Measurements from ENCODE around the gene GPC6.

Gene GPC6

GRCh38 chr13:93996481-93996880 is 769.9 kb downstream of the GPC6 start:
- Mint-ChIP-seq H3K4me3 (no peak overlapping the region), H3K36me3 (no peaks in the 10 kb centered on the region), H3K27ac (no peak overlapping the region), H3K9me3 (no peaks in the 10 kb centered on the region), H3K4me1 (no peaks in the 10 kb centered on the region)
- no peak for DNase-seq (ENCODE audit: low spot score in 2 of 2)
- ATAC-seq = no peak

DNA sequence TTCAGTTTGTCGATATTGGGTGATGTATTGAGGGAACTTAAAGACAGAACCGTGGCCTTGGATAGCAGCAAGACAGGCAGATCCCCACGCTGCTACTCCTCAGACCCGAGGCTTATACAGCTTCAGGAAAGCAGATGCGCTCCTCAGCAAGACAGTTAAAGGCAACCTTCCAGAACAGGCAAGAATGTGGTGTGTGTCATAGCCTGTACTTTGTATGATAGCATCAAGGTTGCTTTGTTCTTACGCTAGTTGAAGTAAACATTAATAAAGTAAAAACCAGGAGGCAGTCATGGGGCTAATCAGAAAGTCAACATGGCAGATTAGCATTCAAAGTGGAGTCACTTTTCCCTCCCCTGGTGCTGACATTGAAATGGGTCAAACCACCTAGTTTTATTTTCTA is 779.7 kb downstream of the GPC6 start:
- DNase-seq (ENCODE audit: low spot score in 2 of 2) (no peak), ATAC-seq (no peak)
- Mint-ChIP-seq H3K36me3 (no peaks in the 10 kb centered on the region), H3K9me3 (no peaks in the 10 kb centered on the region), H3K4me3 (no peak overlapping the region), H3K27ac (no peak overlapping the region), H3K4me1 (no peaks in the 10 kb centered on the region)

- ATAC-seq (no peak), DNase-seq (ENCODE audit: low spot score in 2 of 2) (no peak)
- Mint-ChIP-seq H3K36me3 (no peaks in the 10 kb centered on the region), H3K9me3 (no peaks in the 10 kb centered on the region), H3K4me1 (no peaks in the 10 kb centered on the region), H3K4me3 (no peak overlapping the region), H3K27ac (no peak overlapping the region)
Observed at GRCh38 chr13:94007072-94007471, 780.5 kb downstream of the GPC6 start.

- Mint-ChIP-seq H3K4me1 (no peaks in the 10 kb centered on the region), H3K27ac (no peak overlapping the region), H3K9me3 (no peaks in the 10 kb centered on the region), H3K36me3 (no peaks in the 10 kb centered on the region), H3K4me3 (no peak overlapping the region)
- DNase-seq (ENCODE audit: low spot score in 2 of 2) (no peak), ATAC-seq (no peak)
Observed at GRCh38 chr13:94009701-94010100, 783.1 kb downstream of the GPC6 start.

DNA sequence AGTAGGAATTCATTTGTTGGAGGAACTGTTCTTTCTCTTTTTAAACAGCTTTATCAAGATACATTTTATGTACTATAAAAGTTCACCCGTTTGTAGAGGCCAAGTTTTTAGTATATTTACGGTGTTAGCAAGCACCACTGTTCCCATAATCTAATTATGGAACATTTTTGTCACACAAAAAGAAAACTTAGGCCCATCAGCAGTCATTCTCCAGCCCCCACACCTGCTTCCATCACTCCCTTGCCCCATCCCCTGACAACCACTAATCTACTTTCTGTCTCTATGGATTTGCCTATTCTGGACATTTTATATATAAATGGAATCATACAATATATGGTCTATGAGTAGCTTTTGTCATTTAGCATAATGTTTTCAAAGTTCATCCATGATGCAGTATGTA is 787.9 kb downstream of the GPC6 start:
- H3K4me3 Mint-ChIP-seq = no peak overlapping the region
- DNase-seq (ENCODE audit: low spot score in 2 of 2) (no peak), ATAC-seq (no peak)
- H3K9me3 Mint-ChIP-seq = no peaks in the 10 kb centered on the region
- no peaks in the 10 kb centered on the region for H3K4me1 Mint-ChIP-seq
- no peak overlapping the region for H3K27ac Mint-ChIP-seq
- no peaks in the 10 kb centered on the region for H3K36me3 Mint-ChIP-seq

- peaks cover 2% of the 10 kb centered on the region for H3K9me3 Mint-ChIP-seq
- ATAC-seq = no peak
- DNase-seq (ENCODE audit: low spot score in 2 of 2) = no peak
- H3K4me1 Mint-ChIP-seq = no peaks in the 10 kb centered on the region
- H3K36me3 Mint-ChIP-seq = no peaks in the 10 kb centered on the region
- no peak overlapping the region for H3K4me3 Mint-ChIP-seq
- no peak overlapping the region for H3K27ac Mint-ChIP-seq
Observed at GRCh38 chr13:94020426-94020825, 793.8 kb downstream of the GPC6 start.

GRCh38 chr13:94020833-94021232 is 794.2 kb downstream of the GPC6 start:
- no peak overlapping the region for H3K27ac Mint-ChIP-seq
- no peaks in the 10 kb centered on the region for H3K36me3 Mint-ChIP-seq
- H3K4me3 Mint-ChIP-seq = no peak overlapping the region
- no peaks in the 10 kb centered on the region for H3K4me1 Mint-ChIP-seq
- peaks cover 2% of the 10 kb centered on the region for H3K9me3 Mint-ChIP-seq
- DNase-seq (ENCODE audit: low spot score in 2 of 2) (no peak), ATAC-seq (peak; percentile 45)

GRCh38 chr13:94028234-94028633 is 801.6 kb downstream of the GPC6 start:
- DNase-seq (ENCODE audit: low spot score in 2 of 2) = no peak
- H3K36me3 Mint-ChIP-seq = no peaks in the 10 kb centered on the region
- H3K27ac Mint-ChIP-seq = no peak overlapping the region
- no peak overlapping the region for H3K4me3 Mint-ChIP-seq
- no peaks in the 10 kb centered on the region for H3K9me3 Mint-ChIP-seq
- no peaks in the 10 kb centered on the region for H3K4me1 Mint-ChIP-seq
- no peak for ATAC-seq

DNA sequence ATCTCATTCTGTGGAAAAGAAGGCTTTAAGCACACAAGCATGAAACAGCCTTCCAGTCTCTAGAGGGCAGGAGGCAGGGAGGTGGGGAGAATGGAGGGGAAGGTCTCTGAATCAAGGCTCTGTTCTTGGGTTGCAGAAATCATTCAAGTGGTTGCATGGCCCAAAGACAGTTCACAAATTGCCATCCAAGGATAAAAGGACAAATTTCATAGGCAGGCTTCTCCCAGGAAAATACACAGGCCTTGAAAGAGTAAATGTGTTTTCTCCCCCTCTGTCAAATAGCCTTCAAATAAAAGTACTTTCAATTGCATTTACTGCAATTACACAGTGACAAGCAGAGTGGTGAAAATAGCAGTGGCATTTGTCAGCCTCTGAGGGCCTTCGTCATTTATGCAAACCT is 802.0 kb downstream of the GPC6 start:
- no peak for DNase-seq (ENCODE audit: low spot score in 2 of 2)
- Mint-ChIP-seq H3K9me3 (no peaks in the 10 kb centered on the region), H3K27ac (no peak overlapping the region), H3K4me3 (no peak overlapping the region), H3K36me3 (no peaks in the 10 kb centered on the region), H3K4me1 (no peaks in the 10 kb centered on the region)
- ATAC-seq = no peak

DNA sequence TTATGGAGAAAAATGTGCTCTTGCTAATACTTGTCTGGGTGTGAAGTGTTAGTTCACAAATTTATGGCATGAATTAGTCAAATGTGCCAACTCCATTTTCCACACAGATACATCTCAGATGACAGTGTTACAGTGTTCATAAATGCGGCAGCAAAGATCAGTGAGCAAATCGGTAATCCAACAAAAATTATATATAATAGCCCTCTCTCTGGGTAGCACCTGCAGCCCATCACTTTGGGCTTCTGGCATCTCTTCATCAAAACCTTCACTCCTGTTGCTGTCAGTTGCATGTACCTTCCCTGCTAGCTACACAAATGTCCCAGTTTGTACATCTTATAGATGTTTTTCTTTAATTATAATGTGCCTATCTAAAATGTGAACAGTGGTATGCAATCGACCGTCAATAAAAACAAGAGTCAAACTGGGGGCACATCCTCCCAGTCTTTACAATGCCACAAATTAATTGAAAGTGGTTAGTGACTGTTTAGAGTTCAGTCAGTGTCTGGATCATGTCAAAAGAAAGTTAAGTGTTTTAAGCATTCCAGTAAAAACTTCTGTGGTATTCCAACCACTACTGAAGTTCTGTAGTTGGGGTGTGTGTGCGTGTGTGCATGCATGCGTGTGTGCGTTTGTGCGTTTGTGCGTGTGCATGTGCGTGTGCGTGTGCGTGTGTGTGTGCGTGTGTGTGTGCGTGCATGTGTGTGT is 804.0 kb downstream of the GPC6 start:
- Mint-ChIP-seq H3K4me1 (no peaks in the 10 kb centered on the region), H3K27ac (no peak overlapping the region), H3K36me3 (no peaks in the 10 kb centered on the region), H3K9me3 (no peaks in the 10 kb centered on the region), H3K4me3 (no peak overlapping the region)
- DNase-seq (ENCODE audit: low spot score in 2 of 2) = no peak
- ATAC-seq = no peak

- DNase-seq (ENCODE audit: low spot score in 2 of 2) = no peak
- H3K9me3 Mint-ChIP-seq = no peaks in the 10 kb centered on the region
- H3K27ac Mint-ChIP-seq = no peak overlapping the region
- H3K4me3 Mint-ChIP-seq = no peak overlapping the region
- no peaks in the 10 kb centered on the region for H3K4me1 Mint-ChIP-seq
- ATAC-seq = no peak
- no peaks in the 10 kb centered on the region for H3K36me3 Mint-ChIP-seq
Observed at GRCh38 chr13:94031609-94032008, 805.0 kb downstream of the GPC6 start.

GRCh38 chr13:94033098-94033497 is 806.5 kb downstream of the GPC6 start:
- Mint-ChIP-seq H3K4me3 (no peak overlapping the region), H3K4me1 (no peaks in the 10 kb centered on the region), H3K36me3 (no peaks in the 10 kb centered on the region), H3K27ac (no peak overlapping the region), H3K9me3 (no peaks in the 10 kb centered on the region)
- DNase-seq (ENCODE audit: low spot score in 2 of 2) = no peak
- ATAC-seq = no peak

- Mint-ChIP-seq H3K4me3 (no peak overlapping the region), H3K27ac (no peak overlapping the region), H3K36me3 (no peaks in the 10 kb centered on the region), H3K9me3 (no peaks in the 10 kb centered on the region), H3K4me1 (no peaks in the 10 kb centered on the region)
- ATAC-seq = no peak
- DNase-seq (ENCODE audit: low spot score in 2 of 2) = no peak
Observed at GRCh38 chr13:94033830-94034642, 807.4 kb downstream of the GPC6 start.

- Mint-ChIP-seq H3K4me3 (no peak overlapping the region), H3K27ac (no peak overlapping the region), H3K4me1 (no peaks in the 10 kb centered on the region), H3K9me3 (no peaks in the 10 kb centered on the region), H3K36me3 (no peaks in the 10 kb centered on the region)
- DNase-seq (ENCODE audit: low spot score in 2 of 2) (no peak), ATAC-seq (no peak)
Observed at GRCh38 chr13:94050039-94050438, 823.4 kb downstream of the GPC6 start.

DNA sequence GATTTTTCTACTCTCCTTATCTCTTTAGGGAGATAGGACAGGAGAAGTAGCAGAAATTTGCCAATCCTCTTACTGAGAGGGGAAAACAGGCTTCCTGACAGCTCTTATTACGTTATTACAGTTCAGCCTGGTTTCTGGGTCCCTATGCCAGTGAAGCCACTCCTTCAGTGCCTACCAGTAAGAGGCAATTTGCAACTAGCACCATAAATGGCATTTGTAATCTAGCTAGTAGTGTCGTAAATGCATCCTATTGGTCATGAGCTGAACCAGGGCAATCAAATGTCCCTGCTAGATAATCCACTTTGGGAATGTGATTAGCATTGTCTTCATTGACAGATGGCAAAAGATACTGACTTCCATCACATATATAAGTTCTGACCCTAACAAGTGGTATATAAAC is 824.1 kb downstream of the GPC6 start:
- no peak overlapping the region for H3K27ac Mint-ChIP-seq
- ATAC-seq = no peak

DNA sequence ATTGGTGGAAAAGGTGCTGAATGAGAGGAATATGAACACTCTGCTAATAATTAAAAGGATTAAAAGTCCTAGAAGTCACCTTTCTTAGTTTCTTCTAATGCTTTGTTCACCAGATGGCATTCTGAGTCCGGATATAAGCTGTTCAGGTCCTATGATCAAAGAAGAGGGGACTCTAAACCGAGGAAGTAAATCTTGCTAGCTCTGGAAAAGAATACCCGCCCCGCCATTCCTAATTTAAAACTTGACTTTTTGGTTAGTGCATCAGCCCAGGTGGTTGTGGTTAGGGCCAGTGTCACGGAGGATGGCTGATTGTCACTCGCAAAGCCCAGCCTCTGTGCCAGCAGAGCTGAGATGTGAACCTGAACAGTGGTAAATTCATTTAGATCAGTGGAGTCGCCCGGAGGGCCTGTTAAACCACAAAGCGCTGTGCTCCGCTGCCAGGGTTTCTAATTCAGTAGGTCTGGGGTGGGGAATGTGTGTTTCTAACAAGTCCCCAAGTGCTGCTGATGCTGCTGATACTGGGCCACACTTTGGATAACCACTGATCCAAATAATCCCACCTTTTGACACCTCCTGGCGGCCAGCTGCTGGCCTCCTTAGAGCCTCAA is 827.5 kb downstream of the GPC6 start:
- no peak for ATAC-seq
- Mint-ChIP-seq H3K4me1 (no peaks in the 10 kb centered on the region), H3K4me3 (no peak overlapping the region), H3K9me3 (no peaks in the 10 kb centered on the region), H3K27ac (no peak overlapping the region), H3K36me3 (no peaks in the 10 kb centered on the region)
- DNase-seq (ENCODE audit: low spot score in 2 of 2) = no peak

More for the DNA sequence above, 824.1 kb downstream of the GPC6 start:
- H3K4me3 Mint-ChIP-seq = no peak overlapping the region
- no peaks in the 10 kb centered on the region for H3K9me3 Mint-ChIP-seq
- no peak for DNase-seq (ENCODE audit: low spot score in 2 of 2)
- H3K36me3 Mint-ChIP-seq = no peaks in the 10 kb centered on the region
- no peaks in the 10 kb centered on the region for H3K4me1 Mint-ChIP-seq
